Tibial artery (tissue), 4 donors: ENCODE measurements around the gene CHD6.

Experiments
- DNase-seq, 2 donors: peaks; one replicate each; pipeline ENCODE4 v3.0.0-alpha.2; 2019
- H3K27ac ChIP-seq, 2 donors: fragments of 200-600 bp; sonication (generic) in 1 of 2; 1 replicate in 1 of 2; 2 replicates in 1 of 2; pipeline ENCODE4 v1.5.1; 2018 to 2019; ENCODE audit warnings: mild to moderate bottlenecking in 1 of 2
- H3K27me3 ChIP-seq, 2 donors: fragments of 200-600 bp; sonication (generic) in 1 of 2; one replicate each; pipeline versions ENCODE4 v1.5.1 to v1.6.0; 2016 to 2019
- H3K36me3 ChIP-seq, 3 donors: fragments of 200-600 bp; sonication (generic) in 2 of 3; one replicate each; pipeline ENCODE4 v1.5.1; 2016 to 2019; ENCODE audit warnings: mild to moderate bottlenecking in 2 of 3
- H3K4me1 ChIP-seq, 4 donors: fragments of 200-600 bp; sonication (generic) in 2 of 4; 1 replicate in 3 of 4; 2 replicates in 1 of 4; pipeline ENCODE4 v1.5.1; 2016 to 2019
- H3K4me3 ChIP-seq, 2 donors: fragments of 200-600 bp; sonication (generic) in 1 of 2; 1 replicate in 1 of 2; 2 replicates in 1 of 2; pipeline ENCODE4 v1.5.1; 2018 to 2019; ENCODE audit warnings: mild to moderate bottlenecking in 2 of 2
- H3K9me3 ChIP-seq, 3 donors: fragments of 200-600 bp; sonication (generic) in 1 of 3; one replicate each; pipeline ENCODE4 v1.5.1; 2016 to 2019
- intact Hi-C: fragments of 100-400 bp; cut with DNase I; formaldehyde crosslinking; loops from one replicate; pipeline ENCODE4 v1.15.0; 2023; ENCODE audit warnings: low total_unique reads
- TF ChIP-seq, protein P1 (sequence below), 2 experiments: fragments of 200-600 bp in 1 of 2; fragments of 450-650 bp in 1 of 2; IDR thresholded peaks; one replicate each; pipeline ENCODE4 v1.5.1; 2017 to 2019; ENCODE audit warnings: antibody characterized with exemption in 2 of 2, mild to moderate bottlenecking in 1 of 2, moderate library complexity in 1 of 2

The CHD6 gene

DNA sequence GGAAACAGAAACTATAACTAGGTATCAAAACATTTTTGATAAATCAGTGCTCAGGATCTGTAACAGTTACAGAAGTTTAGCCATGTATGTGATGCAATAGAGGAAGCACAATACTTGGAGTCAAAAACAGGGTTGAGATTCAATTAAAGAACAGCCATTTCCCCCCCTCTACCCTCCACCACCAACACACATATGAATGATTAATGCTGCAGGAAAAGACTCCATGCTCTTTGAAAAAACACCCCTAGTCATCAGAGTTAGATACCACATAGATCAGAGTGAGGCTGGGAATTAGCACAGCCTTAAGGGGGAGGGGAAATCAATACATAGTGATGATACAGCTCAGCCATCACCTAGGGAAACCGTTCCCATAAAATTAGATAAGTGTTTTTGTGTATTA is 142.7 kb downstream of the CHD6 start:
- peaks cover 12 to 51% (median 32%) of the 10 kb centered on the region in 3 donors for H3K36me3 ChIP-seq
- peaks cover 0 to 13% (median 10%) of the 10 kb centered on the region in 4 donors for H3K4me1 ChIP-seq
- no peaks in the 10 kb centered on the region for H3K27me3 ChIP-seq
- H3K27ac ChIP-seq: no peak overlapping the region
- TF ChIP-seq, protein P1, sequence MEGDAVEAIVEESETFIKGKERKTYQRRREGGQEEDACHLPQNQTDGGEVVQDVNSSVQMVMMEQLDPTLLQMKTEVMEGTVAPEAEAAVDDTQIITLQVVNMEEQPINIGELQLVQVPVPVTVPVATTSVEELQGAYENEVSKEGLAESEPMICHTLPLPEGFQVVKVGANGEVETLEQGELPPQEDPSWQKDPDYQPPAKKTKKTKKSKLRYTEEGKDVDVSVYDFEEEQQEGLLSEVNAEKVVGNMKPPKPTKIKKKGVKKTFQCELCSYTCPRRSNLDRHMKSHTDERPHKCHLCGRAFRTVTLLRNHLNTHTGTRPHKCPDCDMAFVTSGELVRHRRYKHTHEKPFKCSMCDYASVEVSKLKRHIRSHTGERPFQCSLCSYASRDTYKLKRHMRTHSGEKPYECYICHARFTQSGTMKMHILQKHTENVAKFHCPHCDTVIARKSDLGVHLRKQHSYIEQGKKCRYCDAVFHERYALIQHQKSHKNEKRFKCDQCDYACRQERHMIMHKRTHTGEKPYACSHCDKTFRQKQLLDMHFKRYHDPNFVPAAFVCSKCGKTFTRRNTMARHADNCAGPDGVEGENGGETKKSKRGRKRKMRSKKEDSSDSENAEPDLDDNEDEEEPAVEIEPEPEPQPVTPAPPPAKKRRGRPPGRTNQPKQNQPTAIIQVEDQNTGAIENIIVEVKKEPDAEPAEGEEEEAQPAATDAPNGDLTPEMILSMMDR (IDR thresholded peaks at IDR 0.05): no peak
- DNase-seq: no peak
- intact Hi-C loops: no loop called here
- H3K4me3 ChIP-seq: no peak overlapping the region
- H3K9me3 ChIP-seq: no peaks in the 10 kb centered on the region

DNA sequence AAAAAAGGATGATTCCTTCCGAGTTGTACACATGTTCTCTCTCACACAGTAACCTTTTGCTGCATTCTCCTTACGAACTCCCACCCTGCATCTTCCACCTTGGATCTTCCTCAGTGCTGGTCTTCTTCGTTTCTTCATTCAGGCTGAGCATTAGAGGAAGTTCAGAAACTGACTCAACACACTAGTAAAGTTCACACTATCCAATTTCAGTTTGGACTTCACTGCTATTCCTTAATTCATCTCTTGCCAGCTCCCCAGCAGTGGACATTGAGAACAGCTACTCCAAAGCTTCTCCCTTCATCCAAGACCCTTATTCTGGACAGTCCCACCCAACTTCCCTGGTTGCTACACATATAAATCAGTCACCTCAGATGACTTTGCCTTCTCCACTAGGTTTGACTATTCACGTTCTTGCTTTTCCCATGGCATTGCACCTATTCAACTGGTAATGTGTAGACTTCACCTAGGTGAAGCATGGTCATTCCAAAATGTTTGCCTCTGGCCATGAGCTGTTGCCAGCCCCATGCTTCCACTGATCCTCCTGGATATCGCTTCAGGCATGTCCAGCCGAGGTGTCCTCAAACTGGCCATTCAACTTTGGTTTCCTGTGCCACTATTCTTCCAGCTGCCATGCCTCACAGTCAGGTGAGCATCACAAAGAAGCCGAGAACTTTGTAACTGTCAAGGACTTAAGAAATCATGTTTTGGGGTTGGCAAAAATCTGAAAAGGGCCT is 147.6 kb downstream of the CHD6 start:
- TF ChIP-seq, protein P1 (IDR thresholded peaks at IDR 0.05): no peak
- intact Hi-C loops: no loop called here
- Histone ChIP-seq H3K36me3 (peaks cover 33 to 59% (median 47%) of the 10 kb centered on the region in 3 donors), H3K4me3 (no peak overlapping the region), H3K4me1 (peaks cover 0 to 13% (median 1%) of the 10 kb centered on the region in 4 donors), H3K9me3 (peaks cover 0 to 3% (median 0%) of the 10 kb centered on the region in 3 donors), H3K27me3 (no peaks in the 10 kb centered on the region), H3K27ac (no peak overlapping the region)
- no peak for DNase-seq

DNA sequence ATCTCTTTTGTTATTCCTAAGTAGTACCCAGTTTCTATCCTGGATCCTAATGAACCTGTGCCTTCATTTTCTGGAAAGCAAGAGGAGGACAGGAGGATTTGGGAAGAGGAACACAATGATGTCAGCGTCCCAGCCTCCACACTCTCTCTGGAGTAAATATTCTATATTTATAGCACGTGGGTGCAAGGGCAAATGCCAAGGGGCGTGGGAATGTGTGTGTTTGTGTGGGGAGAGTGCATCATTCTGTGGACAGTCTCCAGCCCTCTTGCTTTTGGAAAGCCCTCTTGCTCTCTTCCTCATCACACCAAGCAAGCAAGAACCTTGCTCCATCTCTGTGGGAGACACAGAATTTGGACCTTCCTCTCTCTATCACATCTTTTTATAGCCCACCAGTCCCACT is 148.3 kb downstream of the CHD6 start:
- H3K4me3 ChIP-seq: no peak overlapping the region
- H3K27me3 ChIP-seq: no peaks in the 10 kb centered on the region
- H3K36me3 ChIP-seq: peaks cover 40 to 66% (median 53%) of the 10 kb centered on the region in 3 donors
- intact Hi-C loops: no loop called here
- TF ChIP-seq, protein P1 (IDR thresholded peaks at IDR 0.05): no peak
- DNase-seq: no peak
- H3K9me3 ChIP-seq: peaks cover 0 to 3% (median 0%) of the 10 kb centered on the region in 3 donors
- H3K4me1 ChIP-seq: peaks cover 0 to 9% (median 0%) of the 10 kb centered on the region in 4 donors
- no peak overlapping the region for H3K27ac ChIP-seq

DNA sequence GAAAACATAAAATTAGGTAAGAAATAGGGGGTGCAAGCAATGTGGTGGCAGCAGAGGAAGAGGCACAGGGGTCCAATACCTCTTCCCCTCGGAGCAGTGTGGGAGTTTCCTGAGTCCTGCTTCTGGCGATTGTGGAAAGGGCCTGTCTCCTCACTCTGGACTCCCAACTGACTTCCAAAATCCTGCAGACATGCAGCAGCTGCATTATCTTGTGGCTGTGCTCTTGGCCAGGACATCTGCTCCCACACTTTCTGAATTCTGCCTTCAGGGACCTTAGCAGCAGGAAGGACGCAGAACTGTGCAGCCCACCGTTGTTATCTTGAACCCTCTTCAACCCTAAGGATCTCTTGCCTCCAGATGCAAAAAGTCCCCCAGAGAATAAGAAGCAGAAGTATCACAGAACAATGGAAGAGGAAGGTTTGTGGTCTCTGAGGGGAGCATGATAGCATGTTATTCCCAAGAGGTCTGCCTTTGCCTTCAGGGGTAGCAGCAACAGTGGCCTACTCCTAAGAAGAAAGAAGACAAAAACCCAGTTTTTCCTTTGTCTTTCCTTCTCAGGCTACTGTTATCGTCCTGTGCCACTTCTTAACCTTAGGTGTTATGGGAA is 149.1 kb downstream of the CHD6 start:
- no peak overlapping the region for H3K4me3 ChIP-seq
- H3K9me3 ChIP-seq: peaks cover 0 to 3% (median 0%) of the 10 kb centered on the region in 3 donors
- intact Hi-C loops: no loop called here
- TF ChIP-seq, protein P1 (IDR thresholded peaks at IDR 0.05): no peak
- DNase-seq: no peak
- no peak overlapping the region for H3K27ac ChIP-seq
- peaks cover 0 to 9% (median 0%) of the 10 kb centered on the region in 4 donors for H3K4me1 ChIP-seq
- peaks cover 40 to 74% (median 58%) of the 10 kb centered on the region in 3 donors for H3K36me3 ChIP-seq
- H3K27me3 ChIP-seq: no peaks in the 10 kb centered on the region

DNA sequence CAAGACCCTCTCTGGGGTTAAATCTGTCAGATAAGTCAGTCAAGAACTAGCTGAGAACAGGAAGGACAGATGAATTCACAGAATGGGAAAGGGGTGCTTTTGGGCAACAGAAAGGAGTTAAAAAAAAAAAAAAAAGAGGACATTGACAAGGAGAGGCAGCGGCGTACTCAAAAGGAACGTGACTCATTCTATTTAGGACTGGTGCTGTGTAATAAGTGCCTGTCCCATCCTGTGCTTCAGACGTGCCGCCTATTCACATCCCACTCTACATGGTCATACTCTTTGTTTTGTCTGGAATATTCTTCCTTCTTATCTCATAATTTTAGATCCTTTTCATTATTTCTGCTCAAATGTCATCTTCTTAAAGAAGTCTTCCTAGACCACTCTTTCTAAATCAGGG is 150.5 kb downstream of the CHD6 start:
- intact Hi-C loops: no loop called here
- peaks cover 0 to 9% (median 0%) of the 10 kb centered on the region in 4 donors for H3K4me1 ChIP-seq
- peaks cover 36 to 73% (median 55%) of the 10 kb centered on the region in 3 donors for H3K36me3 ChIP-seq
- no peak for DNase-seq
- H3K9me3 ChIP-seq: peaks cover 0 to 3% (median 0%) of the 10 kb centered on the region in 3 donors
- TF ChIP-seq, protein P1 (IDR thresholded peaks at IDR 0.05): no peak
- H3K27ac ChIP-seq: no peak overlapping the region
- H3K4me3 ChIP-seq: no peak overlapping the region
- H3K27me3 ChIP-seq: no peaks in the 10 kb centered on the region
